T-helper 2 cell treated with Interferon-gamma antibody and Interleukin-4, amounts not matched to agents 5 μg/mL and 100 μg/mL, for 36 hours (primary cell): Measurements from ENCODE around the gene LMLN.
"Not testable (repeated sequence)": the region's sequence is repeated elsewhere in the genome, so short reads cannot be mapped to it uniquely, and the experiment has no call there.

ENCODE experiments used
- DNase-seq: peaks from one replicate; pipeline ENCODE4 v3.0.0; 2021; ENCODE audit warnings: low spot score
- H3K27ac Mint-ChIP-seq: one replicate; pipeline ENCODE4 v1.8.0; 2021; ENCODE audit warnings: mild to moderate bottlenecking, mixed read lengths
- H3K27me3 Mint-ChIP-seq: one replicate; pipeline ENCODE4 v1.8.0; 2021; ENCODE audit warnings: low read depth, mixed read lengths
- H3K36me3 Mint-ChIP-seq: one replicate; pipeline ENCODE4 v1.8.0; 2021; ENCODE audit warnings: low read depth, mixed read lengths
- H3K4me1 Mint-ChIP-seq: one replicate; pipeline ENCODE4 v1.8.0; 2021; ENCODE audit warnings: low read depth, mixed read lengths
- H3K4me3 Mint-ChIP-seq: one replicate; pipeline ENCODE4 v1.8.0; 2022; ENCODE audit warnings: mild to moderate bottlenecking, moderate library complexity, mixed read lengths
- H3K9me3 Mint-ChIP-seq: one replicate; pipeline ENCODE4 v1.8.0; 2021; ENCODE audit warnings: mixed read lengths

Gene LMLN

DNA sequence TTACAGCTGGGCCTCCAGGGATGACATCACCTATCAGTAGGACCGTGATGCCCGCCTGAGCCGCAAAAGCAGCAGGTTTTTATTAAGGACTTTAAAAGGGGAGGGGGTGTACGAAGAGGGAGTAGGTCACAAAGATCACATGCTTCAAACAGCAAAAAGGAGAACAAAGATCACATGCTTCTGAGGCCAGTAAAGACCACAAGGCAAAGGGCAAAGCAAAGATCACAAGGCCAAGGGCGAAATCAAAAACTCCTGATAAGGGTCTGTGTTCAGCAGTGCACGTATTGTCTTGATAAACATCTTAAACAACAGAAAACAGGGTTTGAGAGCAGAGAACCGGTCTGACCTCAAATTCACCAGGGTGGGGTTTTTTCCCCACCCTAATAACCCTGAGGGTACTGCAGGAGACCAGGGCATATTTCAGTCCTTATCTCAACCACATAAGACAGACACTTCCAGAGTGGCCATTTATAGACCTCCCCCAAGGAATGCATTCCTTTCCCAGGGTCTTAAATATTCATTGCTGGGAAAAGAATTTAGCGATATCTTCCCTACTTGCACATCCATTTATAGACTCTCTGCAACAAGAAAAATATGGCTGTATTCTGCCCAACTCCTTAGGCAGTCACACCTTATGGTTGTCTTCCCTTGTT is 7.4 kb downstream of the LMLN start:
- not testable (repeated sequence) for H3K4me3 Mint-ChIP-seq, DNase-seq, H3K27me3 Mint-ChIP-seq

DNA sequence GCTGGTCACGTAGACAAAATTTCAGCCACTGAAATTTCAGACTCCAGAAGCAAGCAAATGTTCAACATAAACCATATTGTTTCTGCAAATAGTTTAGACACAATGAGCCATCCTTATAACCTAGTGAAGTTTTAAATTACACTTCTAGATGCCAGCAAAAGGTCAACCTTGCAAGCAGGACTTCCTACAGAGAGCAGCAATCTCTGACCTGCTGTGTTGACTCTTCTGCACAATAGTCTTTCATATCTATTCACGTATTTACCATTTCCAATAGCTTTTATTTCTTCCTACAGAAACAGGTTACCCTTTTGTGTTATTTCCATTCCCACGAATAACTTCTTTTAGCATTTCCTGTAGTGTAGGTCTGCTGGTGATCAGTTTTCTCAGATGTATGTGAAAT is 10.6 kb downstream of the LMLN start:
- Mint-ChIP-seq H3K4me1 (no peaks in the 10 kb centered on the region), H3K4me3 (no peak overlapping the region), H3K36me3 (peaks cover 3% of the 10 kb centered on the region), H3K9me3 (peaks cover 17% of the 10 kb centered on the region), H3K27me3 (no peaks in the 10 kb centered on the region), H3K27ac (no peak overlapping the region)
- no peak for DNase-seq

More for the DNA sequence above, 7.4 kb downstream of the LMLN start:
- peaks cover 13% of the 10 kb centered on the region for H3K9me3 Mint-ChIP-seq
- not testable (repeated sequence) for H3K36me3 Mint-ChIP-seq, H3K4me1 Mint-ChIP-seq, H3K27ac Mint-ChIP-seq

- H3K27me3 Mint-ChIP-seq = no peaks in the 10 kb centered on the region
- no peaks in the 10 kb centered on the region for H3K4me1 Mint-ChIP-seq
- no peak overlapping the region for H3K27ac Mint-ChIP-seq
Observed at GRCh38 chr3:197974016-197974415, 14.0 kb downstream of the LMLN start.

DNA sequence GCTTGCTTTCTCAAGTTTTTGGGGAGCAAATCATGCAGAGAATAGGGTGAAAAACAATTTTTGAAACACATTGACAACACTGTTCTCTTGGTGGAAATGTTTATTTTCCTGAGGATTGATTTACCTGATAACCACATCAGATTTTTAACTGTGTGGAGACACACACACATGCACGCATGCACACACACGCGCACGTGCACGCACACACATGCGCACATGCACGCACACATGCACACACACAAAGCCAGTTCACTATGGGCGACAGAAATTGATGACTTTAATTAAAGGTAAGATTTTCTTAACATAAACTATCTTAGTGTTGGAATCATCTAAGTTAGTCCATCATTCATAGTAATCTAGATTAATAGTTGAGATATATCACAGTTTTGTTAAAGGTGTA is 15.3 kb downstream of the LMLN start:
- DNase-seq = no peak
- Mint-ChIP-seq H3K27me3 (no peaks in the 10 kb centered on the region), H3K4me3 (no peak overlapping the region), H3K4me1 (peaks cover 3% of the 10 kb centered on the region), H3K36me3 (peaks cover 1% of the 10 kb centered on the region), H3K27ac (no peak overlapping the region), H3K9me3 (peaks cover 7% of the 10 kb centered on the region)

More at GRCh38 chr3:197974016-197974415, 14.0 kb downstream of the LMLN start:
- peaks cover 1% of the 10 kb centered on the region for H3K36me3 Mint-ChIP-seq
- DNase-seq = no peak
- no peak overlapping the region for H3K4me3 Mint-ChIP-seq
- peaks cover 7% of the 10 kb centered on the region for H3K9me3 Mint-ChIP-seq

- Mint-ChIP-seq H3K36me3 (no peaks in the 10 kb centered on the region), H3K27ac (no peak overlapping the region), H3K4me3 (peak overlapping the region; percentile 24), H3K27me3 (no peaks in the 10 kb centered on the region), H3K4me1 (peaks cover 21% of the 10 kb centered on the region), H3K9me3 (no peaks in the 10 kb centered on the region)
- DNase-seq = no peak
Observed at GRCh38 chr3:197983076-197983475, 23.1 kb downstream of the LMLN start.

DNA sequence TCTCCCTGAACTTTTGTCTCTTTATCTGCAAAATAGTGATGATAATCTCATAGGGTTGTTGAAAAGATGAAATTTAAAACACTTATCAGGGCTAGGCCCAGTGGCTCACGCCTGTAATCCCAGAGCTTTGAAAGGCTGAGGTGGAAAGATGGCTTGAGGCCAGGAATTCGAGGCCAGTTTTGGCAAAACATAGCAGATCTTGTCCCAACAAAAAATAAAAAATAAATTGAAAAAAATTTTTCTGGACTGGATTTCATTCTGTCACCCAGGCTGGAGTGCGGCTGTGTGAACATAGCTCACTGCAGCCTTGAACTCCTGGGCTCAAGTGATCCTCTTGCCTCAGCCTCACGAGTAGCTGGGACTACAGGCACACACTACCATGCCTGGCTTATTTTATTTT is 29.6 kb downstream of the LMLN start:
- no peaks in the 10 kb centered on the region for H3K4me1 Mint-ChIP-seq
- H3K27me3 Mint-ChIP-seq = no peaks in the 10 kb centered on the region
- no peaks in the 10 kb centered on the region for H3K9me3 Mint-ChIP-seq
- no peak overlapping the region for H3K4me3 Mint-ChIP-seq
- no peak overlapping the region for H3K27ac Mint-ChIP-seq
- DNase-seq = no peak
- H3K36me3 Mint-ChIP-seq = no peaks in the 10 kb centered on the region

DNA sequence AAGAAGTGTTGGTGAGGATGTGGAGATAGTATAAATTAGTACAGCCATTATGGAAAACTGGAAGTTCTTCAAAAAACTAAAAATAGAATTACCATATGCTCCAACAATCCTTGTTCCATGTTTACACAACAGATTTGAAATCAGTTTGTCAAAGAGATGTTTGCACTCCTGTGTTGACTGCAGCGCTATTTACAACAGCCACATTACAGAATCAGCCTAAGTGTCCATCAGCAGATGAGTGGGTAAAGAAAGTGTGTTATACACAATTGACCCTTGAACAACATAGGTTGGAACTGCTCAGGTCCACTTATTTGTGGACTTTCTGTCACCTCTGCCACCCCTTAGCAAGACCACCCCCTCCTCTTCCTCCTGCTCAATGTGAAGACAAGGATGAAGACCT is 34.7 kb downstream of the LMLN start:
- Mint-ChIP-seq H3K4me1 (no peaks in the 10 kb centered on the region), H3K27me3 (no peaks in the 10 kb centered on the region), H3K36me3 (no peaks in the 10 kb centered on the region), H3K9me3 (no peaks in the 10 kb centered on the region), H3K4me3 (no peak overlapping the region), H3K27ac (no peak overlapping the region)
- DNase-seq = no peak

DNA sequence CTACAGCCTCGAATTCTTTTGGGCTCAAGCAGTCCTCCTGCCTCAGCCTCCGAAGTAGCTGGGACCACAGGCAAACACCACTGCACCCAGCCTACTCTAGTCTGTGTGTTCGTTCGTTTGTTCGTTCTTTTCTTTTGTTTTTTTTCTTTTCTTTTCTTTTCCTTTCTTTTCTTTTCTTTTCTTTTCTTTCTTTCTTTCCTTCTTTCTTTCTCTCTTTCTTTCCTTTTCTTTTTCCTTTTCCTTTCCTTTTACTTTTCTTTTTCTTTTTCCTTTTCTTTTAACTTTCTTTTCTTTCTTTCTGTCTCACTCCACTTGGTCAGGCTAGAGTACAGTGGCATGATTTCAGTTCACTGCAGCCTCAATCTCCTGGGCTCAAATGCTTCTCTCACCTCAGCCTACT is 36.8 kb downstream of the LMLN start:
- no peaks in the 10 kb centered on the region for H3K36me3 Mint-ChIP-seq
- H3K4me3 Mint-ChIP-seq = no peak overlapping the region
- H3K27me3 Mint-ChIP-seq = no peaks in the 10 kb centered on the region
- no peak overlapping the region for H3K27ac Mint-ChIP-seq
- DNase-seq = no peak
- no peaks in the 10 kb centered on the region for H3K4me1 Mint-ChIP-seq
- H3K9me3 Mint-ChIP-seq = no peaks in the 10 kb centered on the region

GRCh38 chr3:197997936-197998335 is 37.9 kb downstream of the LMLN start:
- no peaks in the 10 kb centered on the region for H3K4me1 Mint-ChIP-seq
- H3K36me3 Mint-ChIP-seq = no peaks in the 10 kb centered on the region
- DNase-seq = no peak
- H3K27ac Mint-ChIP-seq = no peak overlapping the region
- H3K27me3 Mint-ChIP-seq = no peaks in the 10 kb centered on the region
- H3K4me3 Mint-ChIP-seq = no peak overlapping the region
- no peaks in the 10 kb centered on the region for H3K9me3 Mint-ChIP-seq

DNA sequence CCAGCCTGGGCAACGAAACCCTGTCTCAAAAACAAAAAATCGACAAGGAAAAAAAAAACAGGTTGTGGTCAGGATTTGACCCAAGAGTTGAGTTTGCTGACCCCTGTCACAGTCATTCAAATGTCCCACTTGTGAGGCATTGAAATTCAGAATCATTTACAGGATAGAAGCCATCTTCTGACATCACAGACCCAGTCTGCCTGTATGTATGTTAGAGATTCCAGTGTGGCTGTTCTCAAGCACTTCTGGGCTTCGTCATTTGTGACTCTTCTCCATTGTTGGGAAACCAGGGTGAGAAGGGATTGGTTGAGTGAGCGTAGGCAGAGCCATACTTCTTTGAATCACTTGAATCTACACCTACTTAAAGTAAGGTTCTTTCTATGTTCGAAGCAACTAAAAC is 57.1 kb downstream of the LMLN start:
- no peak for DNase-seq
- Mint-ChIP-seq H3K9me3 (no peaks in the 10 kb centered on the region), H3K27ac (no peak overlapping the region), H3K27me3 (no peaks in the 10 kb centered on the region), H3K4me3 (no peak overlapping the region), H3K4me1 (no peaks in the 10 kb centered on the region), H3K36me3 (no peaks in the 10 kb centered on the region)

GRCh38 chr3:198018416-198018815 is 58.4 kb downstream of the LMLN start:
- no peak for DNase-seq
- Mint-ChIP-seq H3K27ac (no peak overlapping the region), H3K27me3 (no peaks in the 10 kb centered on the region), H3K9me3 (no peaks in the 10 kb centered on the region), H3K4me3 (no peak overlapping the region), H3K4me1 (no peaks in the 10 kb centered on the region), H3K36me3 (no peaks in the 10 kb centered on the region)

DNA sequence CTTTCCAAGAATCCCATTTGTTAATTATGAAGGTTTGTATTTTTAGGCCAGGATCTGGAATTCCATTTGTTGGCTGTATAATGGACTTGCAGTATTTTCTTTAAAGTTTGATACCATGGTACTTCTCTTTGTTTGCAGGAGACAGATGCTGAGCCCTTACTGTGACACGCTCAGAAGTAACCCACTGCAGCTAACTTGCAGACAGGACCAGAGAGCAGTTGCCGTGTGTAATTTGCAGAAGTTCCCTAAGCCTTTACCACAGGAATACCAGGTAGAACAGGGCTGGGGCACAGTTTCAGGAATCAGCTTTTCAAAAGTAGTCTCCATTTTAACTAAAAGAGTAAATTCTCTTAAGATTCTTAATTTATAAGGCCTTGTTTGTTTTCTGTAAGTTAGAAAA is 59.1 kb downstream of the LMLN start:
- no peaks in the 10 kb centered on the region for H3K36me3 Mint-ChIP-seq
- no peak for DNase-seq
- no peak overlapping the region for H3K27ac Mint-ChIP-seq
- no peak overlapping the region for H3K4me3 Mint-ChIP-seq
- H3K4me1 Mint-ChIP-seq = no peaks in the 10 kb centered on the region
- no peaks in the 10 kb centered on the region for H3K27me3 Mint-ChIP-seq
- H3K9me3 Mint-ChIP-seq = no peaks in the 10 kb centered on the region

DNA sequence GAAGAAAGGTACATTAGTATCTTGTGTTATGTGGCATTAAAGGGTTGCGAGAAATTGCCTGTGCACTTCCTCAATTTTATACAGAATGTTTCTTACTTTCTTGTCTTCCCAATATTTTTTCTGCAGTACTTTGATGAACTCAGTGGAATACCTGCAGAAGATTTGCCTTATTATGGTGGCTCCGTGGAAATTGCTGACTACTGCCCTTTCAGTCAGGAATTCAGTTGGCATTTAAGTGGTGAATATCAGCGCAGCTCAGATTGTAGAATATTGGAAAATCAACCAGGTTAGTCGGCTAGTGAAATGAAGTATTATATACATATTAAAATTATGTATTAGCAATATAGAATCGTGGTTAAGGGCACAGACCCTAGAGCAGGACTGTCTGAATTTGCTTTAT is 61.3 kb downstream of the LMLN start:
- no peak for DNase-seq
- H3K27me3 Mint-ChIP-seq = no peaks in the 10 kb centered on the region
- H3K36me3 Mint-ChIP-seq = no peaks in the 10 kb centered on the region

GRCh38 chr3:198022604-198023003 is 62.6 kb downstream of the LMLN start:
- no peak for DNase-seq
- Mint-ChIP-seq H3K27ac (no peak overlapping the region), H3K4me1 (no peaks in the 10 kb centered on the region), H3K27me3 (no peaks in the 10 kb centered on the region), H3K36me3 (no peaks in the 10 kb centered on the region), H3K4me3 (no peak overlapping the region), H3K9me3 (no peaks in the 10 kb centered on the region)

More for the DNA sequence above, 61.3 kb downstream of the LMLN start:
- H3K4me3 Mint-ChIP-seq = no peak overlapping the region
- no peak overlapping the region for H3K27ac Mint-ChIP-seq
- no peaks in the 10 kb centered on the region for H3K9me3 Mint-ChIP-seq
- no peaks in the 10 kb centered on the region for H3K4me1 Mint-ChIP-seq

DNA sequence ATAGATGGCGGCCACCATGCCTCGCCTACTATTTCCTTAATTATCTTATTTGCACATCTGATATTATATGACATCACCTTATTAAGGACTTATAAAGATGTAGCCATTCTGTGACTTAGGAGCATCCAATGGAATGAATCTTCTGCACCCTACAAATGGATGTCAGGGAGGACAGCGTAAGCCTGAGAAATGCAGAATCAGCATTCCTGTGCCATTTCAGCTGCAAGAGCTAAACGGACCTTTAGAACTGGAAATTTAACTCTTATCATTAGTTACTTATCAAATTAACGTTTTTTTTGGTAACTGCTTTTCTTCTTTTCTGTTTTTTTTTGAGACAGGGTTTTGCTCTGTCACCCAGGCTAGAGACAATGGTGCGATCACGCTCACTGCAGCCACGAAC is 65.6 kb downstream of the LMLN start:
- H3K4me1 Mint-ChIP-seq = no peaks in the 10 kb centered on the region
- H3K36me3 Mint-ChIP-seq = no peaks in the 10 kb centered on the region
- H3K27me3 Mint-ChIP-seq = no peaks in the 10 kb centered on the region
- DNase-seq = no peak
- no peak overlapping the region for H3K27ac Mint-ChIP-seq
- no peaks in the 10 kb centered on the region for H3K9me3 Mint-ChIP-seq
- H3K4me3 Mint-ChIP-seq = no peak overlapping the region
